GM19455 (cell line): Measurements from ENCODE around the gene MPIG6B.

ENCODE experiments used
- ATAC-seq: cut with Tn5 transposase; IDR thresholded peaks from one replicate; pipeline ENCODE4 v1.9.1; 2021; ENCODE audit not compliant: unreplicated experiment

The MPIG6B gene

DNA sequence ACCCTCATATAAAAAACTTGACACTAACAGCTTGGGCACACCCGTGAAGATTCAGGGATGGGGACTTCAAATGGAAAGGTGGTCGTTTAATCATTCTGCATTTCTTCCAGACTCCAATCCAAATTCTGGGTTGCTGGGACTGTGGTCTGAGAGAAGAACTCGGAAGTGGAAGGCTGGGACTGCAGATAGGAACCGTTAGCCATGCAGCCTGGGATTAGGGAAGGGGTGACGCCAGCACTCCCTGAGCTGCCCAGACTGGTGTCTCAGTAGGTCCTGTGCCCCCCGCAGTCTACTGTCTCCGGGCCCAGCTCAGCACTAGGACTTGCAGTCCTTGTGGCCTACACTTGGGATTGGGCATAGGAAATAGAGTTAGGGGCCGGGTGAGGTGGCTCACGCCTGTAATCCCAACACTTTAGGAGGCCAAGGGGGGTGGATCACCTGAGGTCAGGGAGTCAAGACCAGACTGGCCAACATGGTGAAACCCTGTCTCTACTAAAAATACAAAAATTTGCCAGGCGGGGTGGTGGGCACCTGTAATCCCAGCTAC is 13.7 kb downstream of the MPIG6B start:
- ATAC-seq, result no peak

GRCh38 chr6:31737315-31737990 is 14.3 kb downstream of the MPIG6B start:
- no peak for ATAC-seq

GRCh38 chr6:31737991-31738979 is 15.1 kb downstream of the MPIG6B start:
- no peak for ATAC-seq

- ATAC-seq, result peak; percentile 80
These were observed 16.6 kb downstream of the MPIG6B start, which contains the start of gene MSH5 for GRCh38 chr6:31739639-31740396. TSS of gene MSH5 (plus strand) at chr6:31740005. CDS start at chr6:31740467, 462 bp downstream.

GRCh38 chr6:31740397-31741223 is 17.4 kb downstream of the MPIG6B start:
- no peak for ATAC-seq

DNA sequence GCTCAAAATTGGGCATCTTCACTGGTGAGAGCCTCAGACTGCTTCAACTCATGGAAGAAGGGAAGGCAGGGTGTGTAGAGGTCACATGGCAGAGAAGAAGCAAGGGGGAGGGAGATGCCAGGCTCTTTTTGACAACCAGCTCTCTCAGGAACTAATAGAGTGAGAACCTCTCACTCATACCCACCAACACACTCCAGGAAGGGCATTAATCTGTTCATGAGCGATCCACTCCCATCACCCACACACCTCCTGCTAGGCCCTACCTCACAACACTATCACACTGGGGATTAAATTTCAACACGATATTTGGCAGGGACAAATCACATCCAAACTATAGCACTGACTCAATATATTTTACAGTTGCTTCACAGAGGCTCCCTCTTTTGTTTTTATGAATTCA is 18.6 kb downstream of the MPIG6B start:
- ATAC-seq, result no peak

DNA sequence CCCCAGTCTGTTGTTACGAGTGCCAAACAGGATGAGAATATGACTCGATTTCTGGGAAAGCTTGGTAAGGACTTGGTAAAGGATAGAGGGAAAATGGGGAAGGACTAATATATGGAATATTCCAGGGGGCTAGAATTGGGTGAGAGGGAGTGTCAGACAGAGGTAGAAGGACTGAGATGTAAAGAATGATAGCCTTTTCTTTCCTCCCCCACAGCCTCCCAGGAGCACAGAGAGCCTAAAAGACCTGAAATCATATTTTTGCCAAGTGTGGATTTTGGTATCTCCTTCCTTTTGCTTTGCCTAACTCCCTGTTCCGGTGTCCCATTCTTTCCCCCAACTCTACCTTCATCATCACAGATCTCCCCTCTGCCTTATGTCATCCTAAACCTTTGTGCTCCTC is 19.7 kb downstream of the MPIG6B start:
- no peak for ATAC-seq

DNA sequence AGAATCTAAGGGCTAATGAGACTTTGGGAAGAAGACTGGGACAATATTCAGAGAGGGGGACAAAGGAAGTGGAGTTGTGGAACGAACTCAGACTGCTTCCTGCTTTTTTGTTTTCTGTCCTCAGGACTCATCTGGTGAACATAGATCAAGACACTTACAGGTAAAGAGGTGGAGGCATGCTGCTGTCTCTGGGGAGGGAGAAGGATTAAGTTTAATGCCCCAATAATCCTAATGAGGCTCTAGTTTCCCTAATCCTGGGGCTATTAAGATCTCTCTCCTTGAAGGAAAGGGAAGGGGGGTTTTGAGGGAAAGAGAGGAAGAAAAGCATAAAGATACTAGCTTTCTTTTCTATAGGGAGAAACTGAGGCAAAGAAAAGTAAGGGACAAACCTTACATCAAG is 21.2 kb downstream of the MPIG6B start:
- ATAC-seq, result no peak

DNA sequence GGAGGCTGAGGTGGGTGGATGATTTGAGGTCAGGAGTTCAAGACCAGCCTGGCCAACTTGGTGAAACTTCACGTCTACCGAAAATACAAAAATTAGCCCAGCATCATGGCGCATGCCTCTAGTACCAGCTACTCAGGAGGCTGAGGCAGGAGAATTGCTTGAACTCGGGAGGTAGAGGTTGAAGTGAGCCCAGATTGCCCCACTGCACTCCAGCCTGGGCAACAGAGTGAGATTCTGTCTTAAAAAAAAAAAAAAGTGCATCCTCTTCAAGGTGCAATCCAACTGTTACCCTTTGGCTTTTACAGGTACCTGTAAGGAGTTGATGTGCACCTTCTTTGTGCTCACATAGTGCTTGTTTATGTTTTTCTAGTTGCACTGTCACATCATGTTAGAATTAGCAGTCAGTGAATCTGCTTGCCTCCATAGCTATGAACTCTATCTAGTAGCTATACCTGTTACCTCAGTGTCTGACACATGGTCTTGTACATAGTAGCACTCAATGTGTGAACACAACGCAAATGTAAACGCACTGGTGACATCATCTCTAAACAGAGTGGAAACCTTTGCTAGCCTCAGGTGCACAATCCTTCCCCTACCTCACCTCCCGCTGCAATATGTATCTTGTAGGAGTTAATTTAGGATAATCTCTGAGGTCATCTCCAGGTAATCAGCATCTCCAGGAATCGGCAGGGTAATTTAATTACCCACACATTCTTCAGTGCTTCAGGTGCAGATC is 26.3 kb downstream of the MPIG6B start:
- no peak for ATAC-seq

- ATAC-seq, result no peak
These were observed 27.3 kb downstream of the MPIG6B start for GRCh38 chr6:31750411-31751022.

GRCh38 chr6:31752739-31753319 is 29.7 kb downstream of the MPIG6B start:
- ATAC-seq, result no peak

DNA sequence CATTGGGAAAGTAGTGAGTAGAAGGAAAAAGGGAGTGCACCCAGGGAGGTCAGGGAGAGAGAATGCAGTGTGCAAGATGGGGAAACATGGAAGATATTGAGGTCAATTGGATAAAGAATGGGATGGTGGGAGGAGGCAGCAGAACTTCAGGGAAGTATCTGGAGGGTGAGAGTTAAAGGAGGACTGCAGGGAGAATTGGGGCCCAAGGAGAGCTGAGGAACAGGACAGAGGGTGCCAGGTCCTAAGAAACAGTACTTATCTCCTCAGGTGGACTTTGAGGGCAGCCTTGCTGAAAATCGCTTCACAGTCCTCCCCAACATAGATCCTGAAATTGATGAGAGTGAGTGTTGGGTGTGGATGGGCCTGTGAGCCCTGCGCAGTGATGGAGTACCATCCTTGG is 35.1 kb downstream of the MPIG6B start:
- ATAC-seq, result no peak

- ATAC-seq, result no peak
These were observed 37.6 kb downstream of the MPIG6B start for GRCh38 chr6:31760790-31761189.

GRCh38 chr6:31761343-31761742 is 38.2 kb downstream of the MPIG6B start:
- ATAC-seq, result no peak

- no peak for ATAC-seq
These were observed 39.2 kb downstream of the MPIG6B start, which contains the start of gene SAPCD1 for GRCh38 chr6:31762356-31762755. TSS of gene SAPCD1 (plus strand) at chr6:31762656. CDS start at chr6:31763055, 399 bp downstream.

DNA sequence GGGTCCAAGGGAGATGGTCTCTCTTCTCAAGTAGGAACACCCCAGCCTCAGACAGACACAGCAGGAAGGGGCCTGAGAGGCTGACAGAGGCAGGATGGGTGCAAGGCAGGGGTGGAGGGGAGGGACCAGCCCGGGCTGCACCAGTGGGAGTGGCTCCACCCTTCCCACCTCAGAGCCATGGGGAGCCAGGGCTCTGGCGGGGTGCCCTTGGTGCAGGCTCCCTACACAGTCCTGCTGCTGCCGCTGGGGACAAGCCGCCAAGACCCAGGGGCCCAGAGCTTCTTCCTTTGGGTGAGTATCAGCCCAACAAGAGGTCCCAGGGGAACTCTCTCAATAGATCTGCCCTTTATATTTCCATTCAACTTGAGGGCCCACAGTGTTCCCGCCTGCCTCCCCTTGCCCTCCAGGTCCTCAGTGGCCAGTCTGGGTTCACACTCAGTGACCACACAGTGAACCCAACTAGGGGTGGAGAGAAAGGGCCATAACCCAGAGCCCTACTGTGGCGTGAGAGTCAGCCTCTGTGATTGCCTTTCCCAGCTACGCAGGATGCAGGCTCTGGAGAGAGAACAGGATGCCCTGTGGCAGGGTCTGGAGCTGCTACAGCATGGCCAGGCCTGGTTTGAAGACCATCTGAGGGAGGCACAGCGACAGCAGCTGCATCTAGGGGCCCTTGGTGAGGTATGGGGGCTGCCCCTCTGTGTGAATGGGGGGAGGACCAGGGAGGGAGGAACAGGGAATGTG is 39.9 kb downstream of the MPIG6B start:
- no peak for ATAC-seq

DNA sequence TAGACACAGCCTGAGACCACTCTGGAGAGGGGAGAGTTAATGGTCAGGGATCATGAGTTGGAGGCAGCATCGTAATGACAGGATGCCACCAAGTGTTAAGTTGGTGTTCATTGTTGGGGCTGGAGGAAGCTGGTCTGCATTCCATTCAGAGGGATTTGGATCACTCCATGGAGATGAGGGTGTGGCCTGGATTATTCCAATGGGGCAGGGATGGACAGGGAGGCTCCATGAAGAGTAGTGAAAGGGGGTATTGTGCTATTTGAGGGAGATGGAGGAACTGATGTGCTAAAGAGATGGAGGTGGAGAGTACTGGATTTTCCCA is 40.4 kb downstream of the MPIG6B start:
- ATAC-seq, result no peak

DNA sequence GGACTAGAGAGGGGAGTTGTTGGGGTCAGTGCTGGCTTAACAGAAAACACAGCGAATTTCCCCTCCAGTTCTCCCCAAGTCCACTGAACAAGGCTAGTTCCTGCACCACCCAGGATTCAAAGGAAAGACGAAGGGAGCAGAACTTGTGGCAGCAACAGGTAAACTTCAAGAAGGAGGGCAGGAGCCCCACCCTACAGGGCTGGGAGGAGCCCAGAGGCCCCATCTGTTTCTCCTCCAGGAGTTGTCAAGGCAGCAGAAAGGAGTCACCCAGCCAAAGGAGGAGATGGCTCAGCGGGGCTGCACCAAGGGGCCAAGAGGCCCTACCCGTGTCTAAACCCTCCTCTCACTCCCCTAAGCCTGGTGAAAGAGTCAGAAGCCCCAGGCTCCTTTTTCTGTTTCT is 41.0 kb downstream of the MPIG6B start:
- ATAC-seq, result no peak
